Omental fat pad (tissue), 4 donors: Measurements from ENCODE around the gene DLGAP4. TPM values are rescaled to one million over a fixed set of nuclear protein-coding genes. Genes with fewer than 3 reads are reported as not detected.

Experiments used
- ATAC-seq: fragments of 150-250 bp; one replicate; pipeline ENCODE4 v1.9.1; 2016; ENCODE audit warnings: mild to moderate bottlenecking, moderate library complexity; ENCODE audit not compliant: low FRiP score
- DNase-seq: peaks from one replicate; pipeline ENCODE4 v3.0.0-alpha.2; 2019; ENCODE audit warnings: low spot score
- total RNA-seq, 4 donors: library from RNA; depleted of rRNA; stranded (reverse); fragments of >200 nt; gene quantifications; one replicate each; pipeline ENCODE4 v1.1.0, GENCODE V29; 2016
- TF ChIP-seq, protein P1 (sequence below), 3 donors: fragments of 450-650 bp; IDR thresholded peaks; one replicate each; pipeline ENCODE4 v1.5.1; 2016 to 2017; ENCODE audit warnings: antibody characterized with exemption in 3 of 3, mild to moderate bottlenecking in 3 of 3, moderate library complexity in 2 of 3

DLGAP4 gene
- total RNA-seq, 4 donors from 2014 or later = 26.0 to 42.6 (median 30.7) TPM

- DNase-seq (no peak), ATAC-seq (no peak)
- TF ChIP-seq, protein P1, sequence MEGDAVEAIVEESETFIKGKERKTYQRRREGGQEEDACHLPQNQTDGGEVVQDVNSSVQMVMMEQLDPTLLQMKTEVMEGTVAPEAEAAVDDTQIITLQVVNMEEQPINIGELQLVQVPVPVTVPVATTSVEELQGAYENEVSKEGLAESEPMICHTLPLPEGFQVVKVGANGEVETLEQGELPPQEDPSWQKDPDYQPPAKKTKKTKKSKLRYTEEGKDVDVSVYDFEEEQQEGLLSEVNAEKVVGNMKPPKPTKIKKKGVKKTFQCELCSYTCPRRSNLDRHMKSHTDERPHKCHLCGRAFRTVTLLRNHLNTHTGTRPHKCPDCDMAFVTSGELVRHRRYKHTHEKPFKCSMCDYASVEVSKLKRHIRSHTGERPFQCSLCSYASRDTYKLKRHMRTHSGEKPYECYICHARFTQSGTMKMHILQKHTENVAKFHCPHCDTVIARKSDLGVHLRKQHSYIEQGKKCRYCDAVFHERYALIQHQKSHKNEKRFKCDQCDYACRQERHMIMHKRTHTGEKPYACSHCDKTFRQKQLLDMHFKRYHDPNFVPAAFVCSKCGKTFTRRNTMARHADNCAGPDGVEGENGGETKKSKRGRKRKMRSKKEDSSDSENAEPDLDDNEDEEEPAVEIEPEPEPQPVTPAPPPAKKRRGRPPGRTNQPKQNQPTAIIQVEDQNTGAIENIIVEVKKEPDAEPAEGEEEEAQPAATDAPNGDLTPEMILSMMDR (IDR thresholded peaks at IDR 0.05) = no peak
Observed at GRCh38 chr20:36544134-36545018, 238.2 kb downstream of the DLGAP4 start.

DNA sequence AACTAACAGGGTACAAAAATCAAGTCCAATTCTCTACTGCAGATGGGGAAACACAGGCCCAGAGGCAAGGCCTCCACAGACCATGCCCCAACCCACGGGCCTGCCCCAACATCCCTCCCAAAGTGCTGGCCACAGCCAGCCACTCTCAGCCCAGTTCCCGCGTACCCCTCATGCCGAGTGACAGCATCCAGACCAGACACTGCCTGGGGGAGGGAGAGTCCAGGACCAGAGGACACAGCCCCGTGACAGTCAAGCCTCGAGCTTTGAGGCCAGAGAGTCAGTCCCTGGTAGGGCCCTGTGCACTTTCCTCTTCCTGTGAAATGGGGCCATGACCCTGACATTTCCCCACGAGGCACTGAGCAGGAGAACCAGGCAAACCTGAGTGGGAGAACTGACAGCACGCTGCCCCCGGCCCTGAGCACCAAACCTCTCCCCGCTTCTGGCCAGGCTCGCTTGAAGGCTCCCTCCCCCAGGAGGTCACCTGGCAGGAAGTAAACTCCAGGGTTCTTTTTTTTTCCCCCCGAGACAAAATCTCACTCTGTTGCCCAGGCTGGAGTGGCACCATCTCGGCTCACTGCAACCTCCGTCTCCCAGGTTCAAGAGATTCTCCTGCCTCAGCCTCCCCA lies 240.1 kb downstream of the DLGAP4 start:
- ATAC-seq = no peak
- TF ChIP-seq, protein P1 (IDR thresholded peaks at IDR 0.05) = no peak
- no peak for DNase-seq

DNA sequence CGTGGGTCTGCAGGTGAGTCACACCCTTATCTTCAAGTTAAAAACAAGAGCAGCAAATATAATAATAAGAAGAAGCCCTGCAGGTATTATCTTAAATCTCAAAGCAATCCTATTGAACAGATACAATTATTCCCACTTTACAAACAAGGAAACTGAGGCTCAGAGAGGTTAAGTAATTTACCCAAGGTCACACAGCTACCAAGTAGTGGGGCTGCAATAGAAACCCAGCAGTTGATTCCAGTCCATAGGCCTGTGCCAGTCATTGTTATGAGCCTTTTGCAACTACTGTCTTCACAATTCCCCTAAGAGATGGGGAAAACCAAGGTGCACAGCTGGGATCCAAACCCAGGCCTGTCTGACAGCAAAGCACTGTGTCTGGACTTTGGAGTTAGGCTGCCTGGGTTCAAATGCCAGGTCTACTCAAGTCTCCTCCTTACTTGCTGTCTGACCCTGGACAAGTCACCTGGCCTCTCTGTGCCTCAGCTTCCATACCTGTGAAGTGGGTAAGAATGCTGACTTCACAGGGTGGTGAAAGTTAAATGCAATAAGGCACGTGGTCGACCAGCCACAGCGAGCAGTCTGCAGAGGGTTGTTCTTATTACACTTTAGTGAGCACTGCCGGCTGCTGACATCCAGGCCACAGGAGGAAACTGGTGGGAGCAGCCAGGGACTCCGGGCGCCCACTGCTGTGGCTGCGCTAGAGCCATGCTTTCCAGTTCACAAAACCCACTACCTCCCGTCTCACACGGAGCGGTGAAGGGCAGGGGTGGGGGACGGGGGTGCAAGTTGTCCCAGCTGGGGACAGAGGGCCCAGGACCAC lies 241.3 kb downstream of the DLGAP4 start:
- no peak for ATAC-seq
- DNase-seq = no peak
- TF ChIP-seq, protein P1 (IDR thresholded peaks at IDR 0.05) = no peak

DNA sequence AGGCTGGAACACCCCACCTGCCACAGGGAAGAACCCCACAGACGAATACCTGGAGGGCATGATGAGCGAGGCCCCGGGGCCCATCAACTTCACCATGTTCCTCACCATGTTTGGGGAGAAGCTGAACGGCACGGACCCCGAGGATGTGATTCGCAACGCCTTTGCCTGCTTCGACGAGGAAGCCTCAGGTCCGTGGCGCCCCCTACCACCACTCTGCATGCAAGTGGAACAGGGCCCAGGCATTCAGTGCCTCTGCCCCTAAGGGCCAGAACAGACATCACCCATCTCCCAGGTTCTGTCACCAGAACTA lies 241.8 kb downstream of the DLGAP4 start:
- no peak for DNase-seq
- no peak for ATAC-seq
- TF ChIP-seq, protein P1 (IDR thresholded peaks at IDR 0.05) = no peak

DNA sequence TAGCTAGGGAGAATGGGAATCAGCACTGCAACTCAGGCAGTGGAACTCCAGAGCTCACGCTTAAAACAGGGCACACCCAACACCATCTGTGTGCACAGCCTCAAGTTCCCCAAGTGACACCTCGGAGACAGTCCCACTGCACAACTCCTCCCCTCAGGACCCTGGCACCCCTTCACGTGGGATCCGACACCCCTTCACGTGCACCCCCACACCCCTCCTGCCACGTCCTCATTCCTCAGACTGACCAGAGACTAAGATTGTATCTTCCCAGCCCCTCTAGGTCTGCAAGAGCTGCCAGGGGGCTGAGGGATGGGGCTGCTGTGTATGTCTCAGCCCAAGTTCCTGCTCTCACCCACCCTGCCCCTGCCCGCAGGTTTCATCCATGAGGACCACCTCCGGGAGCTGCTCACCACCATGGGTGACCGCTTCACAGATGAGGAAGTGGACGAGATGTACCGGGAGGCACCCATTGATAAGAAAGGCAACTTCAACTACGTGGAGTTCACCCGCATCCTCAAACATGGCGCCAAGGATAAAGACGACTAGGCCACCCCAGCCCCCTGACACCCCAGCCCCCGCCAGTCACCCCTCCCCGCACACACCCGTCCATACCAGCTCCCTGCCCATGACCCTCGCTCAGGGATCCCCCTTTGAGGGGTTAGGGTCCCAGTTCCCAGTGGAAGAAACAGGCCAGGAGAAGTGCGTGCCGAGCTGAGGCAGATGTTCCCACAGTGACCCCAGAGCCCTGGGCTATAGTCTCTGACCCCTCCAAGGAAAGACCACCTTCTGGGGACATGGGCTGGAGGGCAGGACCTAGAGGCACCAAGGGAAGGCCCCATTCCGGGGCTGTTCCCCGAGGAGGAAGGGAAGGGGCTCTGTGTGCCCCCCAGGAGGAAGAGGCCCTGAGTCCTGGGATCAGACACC lies 242.8 kb downstream of the DLGAP4 start:
- TF ChIP-seq, protein P1 (IDR thresholded peaks at IDR 0.05) = no peak
- DNase-seq (no peak), ATAC-seq (no peak)

DNA sequence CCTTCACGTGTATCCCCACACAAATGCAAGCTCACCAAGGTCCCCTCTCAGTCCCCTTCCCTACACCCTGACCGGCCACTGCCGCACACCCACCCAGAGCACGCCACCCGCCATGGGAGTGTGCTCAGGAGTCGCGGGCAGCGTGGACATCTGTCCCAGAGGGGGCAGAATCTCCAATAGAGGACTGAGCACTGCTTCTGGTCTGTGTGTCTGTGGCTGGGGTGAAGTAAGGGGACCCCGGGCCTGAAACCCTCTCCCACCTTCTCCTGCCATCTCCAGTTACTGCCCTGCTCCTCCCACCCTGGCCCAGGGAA lies 243.4 kb downstream of the DLGAP4 start:
- DNase-seq = no peak
- ATAC-seq = no peak

More for the DNA sequence above, 243.4 kb downstream of the DLGAP4 start:
- TF ChIP-seq, protein P1 (IDR thresholded peaks at IDR 0.05) = no peak
